Measurements from ENCODE around the gene TAF11L9.
"Not testable (repeated sequence)": the region's sequence is repeated elsewhere in the genome, so short reads cannot be mapped to it uniquely, and the experiment has no call there.

Gene TAF11L9

GRCh38 chr5:17594255-17594654 lies at the start of gene TAF11L9:
TSS of gene TAF11L9 (minus strand) at chr5:17594394.
- FAIRE-seq, result not testable (repeated sequence)

- FAIRE-seq, result no peak
Observed at GRCh38 chr5:17634160-17634559, 40.0 kb upstream of the TAF11L9 start, which contains the start of gene TAF11L14. TSS of gene TAF11L14 (plus strand) at chr5:17634460.

- not testable (repeated sequence) for FAIRE-seq
Observed at GRCh38 chr5:17631788-17632187, 37.6 kb upstream of the TAF11L9 start, which contains the start of gene TAF11L13. TSS of gene TAF11L13 (plus strand) at chr5:17632088.

DNA sequence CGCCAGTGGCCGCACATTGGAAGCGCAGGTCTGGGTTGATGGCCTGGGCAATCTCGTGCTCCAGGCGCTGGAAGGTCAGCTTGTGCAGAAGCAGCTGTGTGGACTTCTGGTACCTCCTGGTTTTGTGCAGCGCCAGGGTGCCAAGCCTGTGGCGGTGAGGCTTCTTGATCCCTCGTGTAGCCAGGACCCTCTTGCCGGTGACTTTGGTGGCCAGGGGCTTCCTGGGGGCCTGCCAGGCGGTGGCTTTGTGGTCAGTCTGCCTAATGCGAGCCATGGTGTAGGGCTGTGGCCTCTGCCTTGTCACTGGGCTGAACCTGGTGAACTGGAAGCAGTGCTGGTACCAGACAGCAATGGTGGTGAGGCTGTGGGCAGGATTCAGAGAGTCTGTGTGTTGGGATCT lies 31.5 kb upstream of the TAF11L9 start:
- FAIRE-seq, result no peak

- no peak for FAIRE-seq
Observed at GRCh38 chr5:17620627-17621026, 26.4 kb upstream of the TAF11L9 start.

DNA sequence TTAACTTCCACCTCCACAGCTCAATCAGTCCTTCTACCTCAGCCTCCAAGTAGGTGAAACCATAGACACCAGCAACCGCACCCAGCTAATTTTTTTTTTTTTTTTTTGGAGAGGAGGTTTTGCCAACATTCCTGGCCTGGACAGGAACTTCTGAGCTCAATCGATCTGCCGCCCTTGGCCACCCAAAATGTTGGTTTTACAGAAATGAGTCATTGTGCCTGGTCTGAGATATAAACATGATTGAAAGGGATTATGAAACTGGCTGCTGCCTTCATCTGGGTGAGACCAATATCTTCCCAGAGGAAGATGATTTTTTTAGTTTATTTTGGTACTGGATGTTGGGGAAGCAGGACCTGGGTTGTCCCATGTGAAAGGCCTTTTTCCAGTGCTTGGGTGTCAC lies 25.2 kb upstream of the TAF11L9 start:
- FAIRE-seq, result no peak

- no peak for FAIRE-seq
Observed at GRCh38 chr5:17614872-17615605, 20.8 kb upstream of the TAF11L9 start.

GRCh38 chr5:17610092-17610491 lies 15.9 kb upstream of the TAF11L9 start, which contains the start of gene TAF11L12:
TSS of gene TAF11L12 (plus strand) at chr5:17610392.
- FAIRE-seq, result not testable (repeated sequence)

GRCh38 chr5:17607461-17607860 lies 13.3 kb upstream of the TAF11L9 start:
- not testable (repeated sequence) for FAIRE-seq

GRCh38 chr5:17604951-17605350 lies 10.8 kb upstream of the TAF11L9 start:
- FAIRE-seq, result no peak

GRCh38 chr5:17603880-17604279 lies 9.7 kb upstream of the TAF11L9 start, which contains the start of gene TAF11L11:
TSS of gene TAF11L11 (plus strand) at chr5:17604183.
- not testable (repeated sequence) for FAIRE-seq

DNA sequence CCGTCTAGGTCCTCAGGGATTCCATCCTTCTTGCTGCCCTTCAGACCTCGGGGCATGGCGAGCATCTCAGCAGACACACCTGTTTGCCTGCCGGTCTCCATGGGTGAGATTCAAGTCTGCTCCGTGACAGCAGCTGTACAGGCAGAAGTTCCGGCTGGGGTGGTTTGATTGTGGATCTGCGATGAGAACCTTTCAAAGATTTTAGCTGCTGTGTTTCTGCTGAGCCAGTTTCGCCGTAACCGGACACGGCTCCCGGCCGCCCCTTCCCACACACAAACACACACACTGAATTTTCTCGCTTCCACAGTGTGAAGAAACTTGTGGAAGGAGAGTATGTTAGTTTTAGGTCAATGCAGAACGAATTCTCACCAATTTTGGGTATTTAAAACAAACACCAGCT lies 3.5 kb upstream of the TAF11L9 start, which contains the start of gene TAF11L10:
TSS of gene TAF11L10 (minus strand) at position 101 of the 400 bp plus-strand sequence.
- FAIRE-seq, result not testable (repeated sequence)

DNA sequence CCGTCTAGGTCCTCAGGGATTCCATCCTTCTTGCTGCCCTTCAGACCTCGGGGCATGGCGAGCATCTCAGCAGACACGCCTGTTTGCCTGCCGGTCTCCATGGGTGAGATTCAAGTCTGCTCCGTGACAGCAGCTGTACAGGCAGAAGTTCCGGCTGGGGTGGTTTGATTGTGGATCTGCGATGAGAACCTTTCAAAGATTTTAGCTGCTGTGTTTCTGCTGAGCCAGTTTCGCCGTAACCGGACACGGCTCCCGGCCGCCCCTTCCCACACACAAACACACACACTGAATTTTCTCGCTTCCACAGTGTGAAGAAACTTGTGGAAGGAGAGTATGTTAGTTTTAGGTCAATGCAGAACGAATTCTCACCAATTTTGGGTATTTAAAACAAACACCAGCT lies 3.3 kb downstream of the TAF11L9 start, which contains the start of gene TAF11L8:
TSS of gene TAF11L8 (minus strand) at position 101 of the 400 bp plus-strand sequence.
- FAIRE-seq, result not testable (repeated sequence)

GRCh38 chr5:17585658-17586057 lies 8.5 kb downstream of the TAF11L9 start, which contains the start of gene TAF11L7:
TSS of gene TAF11L7 (minus strand) at chr5:17585758.
- FAIRE-seq, result not testable (repeated sequence)

All from colon (tissue), 2 donors.